ENCODE measurements around the gene PHF11.
A peak's percentile ranks its signal among the peaks of the same experiment; 100 is the strongest.

Gene PHF11

GRCh38 chr13:49538404-49538803 is 42.7 kb downstream of the PHF11 start:
- no peak overlapping the region for H3K4me3 ChIP-seq (ENCODE audit: low read depth, low read length, poor library complexity, severe bottlenecking)
- H3K79me2 ChIP-seq (ENCODE audit: insufficient read depth, low read length), result no peaks in the 10 kb centered on the region
- H3F3A ChIP-seq (ENCODE audit: insufficient read depth, low read length), result no peaks in the 10 kb centered on the region
- no peaks in the 10 kb centered on the region for H3K27me3 ChIP-seq (ENCODE audit: insufficient read depth, low read length)
- H3K9ac ChIP-seq (ENCODE audit: low read length), result no peak overlapping the region
- peaks cover 68% of the 10 kb centered on the region for H3K4me1 ChIP-seq (ENCODE audit: insufficient read depth, low read length, severe bottlenecking)
- peak overlapping the region; percentile 93 for H3K27ac ChIP-seq (ENCODE audit: low read depth, low read length, poor library complexity, severe bottlenecking)
- no peaks in the 10 kb centered on the region for H4K20me1 ChIP-seq (ENCODE audit: insufficient read depth, low read length)
- H3K9me3 ChIP-seq (ENCODE audit: low read length), result no peaks in the 10 kb centered on the region
- H3K36me3 ChIP-seq (ENCODE audit: insufficient read depth, low read length), result peaks cover 68% of the 10 kb centered on the region
- H3K9me2 ChIP-seq (ENCODE audit: low read depth, low read length), result no peaks in the 10 kb centered on the region
- H3K4me2 ChIP-seq (ENCODE audit: low read length), result no peak overlapping the region
- TF ChIP-seq, protein P1, sequence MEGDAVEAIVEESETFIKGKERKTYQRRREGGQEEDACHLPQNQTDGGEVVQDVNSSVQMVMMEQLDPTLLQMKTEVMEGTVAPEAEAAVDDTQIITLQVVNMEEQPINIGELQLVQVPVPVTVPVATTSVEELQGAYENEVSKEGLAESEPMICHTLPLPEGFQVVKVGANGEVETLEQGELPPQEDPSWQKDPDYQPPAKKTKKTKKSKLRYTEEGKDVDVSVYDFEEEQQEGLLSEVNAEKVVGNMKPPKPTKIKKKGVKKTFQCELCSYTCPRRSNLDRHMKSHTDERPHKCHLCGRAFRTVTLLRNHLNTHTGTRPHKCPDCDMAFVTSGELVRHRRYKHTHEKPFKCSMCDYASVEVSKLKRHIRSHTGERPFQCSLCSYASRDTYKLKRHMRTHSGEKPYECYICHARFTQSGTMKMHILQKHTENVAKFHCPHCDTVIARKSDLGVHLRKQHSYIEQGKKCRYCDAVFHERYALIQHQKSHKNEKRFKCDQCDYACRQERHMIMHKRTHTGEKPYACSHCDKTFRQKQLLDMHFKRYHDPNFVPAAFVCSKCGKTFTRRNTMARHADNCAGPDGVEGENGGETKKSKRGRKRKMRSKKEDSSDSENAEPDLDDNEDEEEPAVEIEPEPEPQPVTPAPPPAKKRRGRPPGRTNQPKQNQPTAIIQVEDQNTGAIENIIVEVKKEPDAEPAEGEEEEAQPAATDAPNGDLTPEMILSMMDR (IDR thresholded peaks at IDR 0.05; ENCODE audit: low read length), result no peak
- TF ChIP-seq EZH2 (IDR thresholded peaks at IDR 0.05; ENCODE audit: borderline replicate concordance, low read length), result no peak
- H2AFZ ChIP-seq (ENCODE audit: low read length), result no peak overlapping the region

DNA sequence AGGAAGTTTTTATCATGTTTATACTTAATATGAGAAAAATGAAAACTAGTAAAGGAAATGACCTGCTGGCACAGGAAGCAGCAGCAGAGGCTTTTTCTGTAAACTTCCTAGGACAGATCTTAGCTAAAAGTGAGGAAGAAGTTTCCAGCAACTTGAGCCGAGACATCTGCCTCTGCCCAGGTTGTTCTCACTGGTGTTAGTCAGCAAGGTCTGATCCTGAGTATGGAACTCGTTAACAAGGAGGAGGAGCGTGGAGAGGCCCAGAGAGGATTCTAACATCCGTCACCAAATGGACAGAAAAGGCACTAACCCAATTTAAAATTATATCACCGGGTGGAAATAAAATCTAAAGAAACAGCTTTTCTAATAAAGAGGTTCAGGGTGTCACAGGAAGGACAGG is 43.6 kb downstream of the PHF11 start:
- Histone ChIP-seq H3K4me2 (ENCODE audit: low read length) (no peak overlapping the region; the same call in 1 of the 2 replicates), H3K27ac (ENCODE audit: low read depth, low read length, poor library complexity, severe bottlenecking) (peak overlapping the region; percentile 76), H3K9me3 (ENCODE audit: low read length) (no peaks in the 10 kb centered on the region)

DNA sequence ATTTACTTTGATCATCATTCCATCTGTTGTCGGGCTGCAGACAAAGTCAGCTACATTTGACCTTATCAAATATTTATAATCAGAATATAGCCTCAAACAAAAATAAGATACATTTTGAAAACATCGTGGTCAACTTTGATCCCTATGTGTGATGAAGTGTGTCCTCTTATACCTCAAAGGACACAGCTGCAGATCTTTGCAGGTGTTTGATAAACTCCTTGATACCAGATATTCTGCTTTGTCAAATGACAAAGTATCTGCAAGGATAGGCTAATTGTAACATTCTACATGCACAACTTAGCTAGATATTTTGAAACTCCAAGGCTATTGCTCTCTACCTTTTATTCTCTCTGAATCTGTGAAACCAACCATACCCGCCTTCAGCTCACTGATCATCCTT is 44.0 kb downstream of the PHF11 start:
- Histone ChIP-seq H3K79me2 (ENCODE audit: insufficient read depth, low read length) (no peaks in the 10 kb centered on the region), H3K36me3 (ENCODE audit: insufficient read depth, low read length) (peaks cover 75% of the 10 kb centered on the region), H3K27ac (ENCODE audit: low read depth, low read length, poor library complexity, severe bottlenecking) (peak overlapping the region; percentile 76), H3F3A (ENCODE audit: insufficient read depth, low read length) (no peaks in the 10 kb centered on the region), H3K4me1 (ENCODE audit: insufficient read depth, low read length, severe bottlenecking) (peaks cover 54% of the 10 kb centered on the region), H3K27me3 (ENCODE audit: insufficient read depth, low read length) (no peaks in the 10 kb centered on the region), H3K9ac (ENCODE audit: low read length) (no peak overlapping the region; the same call in 1 of the 2 replicates), H3K4me3 (ENCODE audit: low read depth, low read length, poor library complexity, severe bottlenecking) (no peak overlapping the region), H4K20me1 (ENCODE audit: insufficient read depth, low read length) (no peaks in the 10 kb centered on the region), H3K9me2 (ENCODE audit: low read depth, low read length) (no peaks in the 10 kb centered on the region), H3K4me2 (ENCODE audit: low read length) (peak overlapping the region; percentile 69; the same call in 1 of the 2 replicates), H2AFZ (ENCODE audit: low read length) (no peak overlapping the region), H3K9me3 (ENCODE audit: low read length) (no peaks in the 10 kb centered on the region)
- TF ChIP-seq, protein P1 (IDR thresholded peaks at IDR 0.05; ENCODE audit: low read length), result no peak
- TF ChIP-seq EZH2 (IDR thresholded peaks at IDR 0.05; ENCODE audit: borderline replicate concordance, low read length), result no peak

More for the DNA sequence above, 43.6 kb downstream of the PHF11 start:
- Histone ChIP-seq H3K9ac (ENCODE audit: low read length) (peak overlapping the region; percentile 21; the same call in 1 of the 2 replicates), H3K79me2 (ENCODE audit: insufficient read depth, low read length) (no peaks in the 10 kb centered on the region), H3K9me2 (ENCODE audit: low read depth, low read length) (no peaks in the 10 kb centered on the region), H3K36me3 (ENCODE audit: insufficient read depth, low read length) (peaks cover 71% of the 10 kb centered on the region), H3K4me3 (ENCODE audit: low read depth, low read length, poor library complexity, severe bottlenecking) (no peak overlapping the region), H3K4me1 (ENCODE audit: insufficient read depth, low read length, severe bottlenecking) (peaks cover 59% of the 10 kb centered on the region), H3K27me3 (ENCODE audit: insufficient read depth, low read length) (no peaks in the 10 kb centered on the region), H4K20me1 (ENCODE audit: insufficient read depth, low read length) (no peaks in the 10 kb centered on the region), H3F3A (ENCODE audit: insufficient read depth, low read length) (no peaks in the 10 kb centered on the region), H2AFZ (ENCODE audit: low read length) (no peak overlapping the region)
- TF ChIP-seq EZH2 (IDR thresholded peaks at IDR 0.05; ENCODE audit: borderline replicate concordance, low read length), result no peak
- TF ChIP-seq, protein P1 (IDR thresholded peaks at IDR 0.05; ENCODE audit: low read length), result no peak
